GM10266 (cell line): ENCODE data around the gene GNG2.

Experiments used
- DNase-seq: peaks from one replicate; pipeline ENCODE4 v3.0.0; 2012; ENCODE audit errors: extremely low spot score
- TF ChIP-seq, protein P1 (sequence below): IDR thresholded peaks from 2 replicates; pipeline ENCODE4 v1.5.1; 2012; ENCODE audit warnings: mild to moderate bottlenecking, low read depth; ENCODE audit not compliant: control insufficient read depth, insufficient read depth; ENCODE audit errors: missing control alignments

The GNG2 gene

DNA sequence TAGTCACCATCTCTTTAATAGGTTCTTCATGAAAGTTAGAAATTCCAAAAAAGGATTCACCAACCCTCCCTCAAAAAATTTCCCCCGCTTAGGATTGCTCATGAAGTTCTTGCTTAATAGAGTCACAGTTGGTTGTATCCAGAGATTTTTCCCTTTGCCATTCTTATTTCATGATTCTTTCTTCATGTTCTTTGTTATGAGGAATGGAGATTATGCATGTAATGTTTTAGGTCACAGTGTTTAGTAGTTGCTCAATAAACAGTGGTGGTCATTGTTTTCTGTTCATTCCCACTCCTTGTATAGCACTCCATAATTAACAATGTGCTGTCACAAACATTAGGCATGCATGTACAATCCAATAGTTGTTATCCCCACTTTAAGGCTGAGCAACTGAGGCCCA lies 77.7 kb downstream of the GNG2 start:
- TF ChIP-seq, protein P1, sequence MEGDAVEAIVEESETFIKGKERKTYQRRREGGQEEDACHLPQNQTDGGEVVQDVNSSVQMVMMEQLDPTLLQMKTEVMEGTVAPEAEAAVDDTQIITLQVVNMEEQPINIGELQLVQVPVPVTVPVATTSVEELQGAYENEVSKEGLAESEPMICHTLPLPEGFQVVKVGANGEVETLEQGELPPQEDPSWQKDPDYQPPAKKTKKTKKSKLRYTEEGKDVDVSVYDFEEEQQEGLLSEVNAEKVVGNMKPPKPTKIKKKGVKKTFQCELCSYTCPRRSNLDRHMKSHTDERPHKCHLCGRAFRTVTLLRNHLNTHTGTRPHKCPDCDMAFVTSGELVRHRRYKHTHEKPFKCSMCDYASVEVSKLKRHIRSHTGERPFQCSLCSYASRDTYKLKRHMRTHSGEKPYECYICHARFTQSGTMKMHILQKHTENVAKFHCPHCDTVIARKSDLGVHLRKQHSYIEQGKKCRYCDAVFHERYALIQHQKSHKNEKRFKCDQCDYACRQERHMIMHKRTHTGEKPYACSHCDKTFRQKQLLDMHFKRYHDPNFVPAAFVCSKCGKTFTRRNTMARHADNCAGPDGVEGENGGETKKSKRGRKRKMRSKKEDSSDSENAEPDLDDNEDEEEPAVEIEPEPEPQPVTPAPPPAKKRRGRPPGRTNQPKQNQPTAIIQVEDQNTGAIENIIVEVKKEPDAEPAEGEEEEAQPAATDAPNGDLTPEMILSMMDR, result no peak
- no peak for DNase-seq

DNA sequence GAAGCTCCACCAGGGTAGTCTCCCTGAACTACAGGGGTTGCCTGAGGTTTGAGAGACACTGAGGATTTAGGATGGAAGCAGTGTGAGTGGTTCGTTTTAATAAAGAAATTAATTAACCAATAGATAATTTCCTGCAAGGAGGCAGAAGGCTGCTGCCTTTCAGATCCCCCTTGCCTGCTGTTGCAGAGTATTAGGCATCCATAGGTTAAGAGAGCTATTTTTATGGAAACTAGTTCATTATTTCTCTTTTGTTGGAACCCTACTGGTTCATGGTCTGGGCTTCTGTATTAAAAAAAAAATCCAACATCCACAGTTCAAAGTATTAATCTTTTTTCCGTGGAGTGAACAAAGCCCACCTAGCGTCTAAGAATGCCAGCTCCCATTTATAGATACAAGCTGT lies 78.4 kb downstream of the GNG2 start:
- TF ChIP-seq, protein P1, result no peak
- DNase-seq, result no peak

DNA sequence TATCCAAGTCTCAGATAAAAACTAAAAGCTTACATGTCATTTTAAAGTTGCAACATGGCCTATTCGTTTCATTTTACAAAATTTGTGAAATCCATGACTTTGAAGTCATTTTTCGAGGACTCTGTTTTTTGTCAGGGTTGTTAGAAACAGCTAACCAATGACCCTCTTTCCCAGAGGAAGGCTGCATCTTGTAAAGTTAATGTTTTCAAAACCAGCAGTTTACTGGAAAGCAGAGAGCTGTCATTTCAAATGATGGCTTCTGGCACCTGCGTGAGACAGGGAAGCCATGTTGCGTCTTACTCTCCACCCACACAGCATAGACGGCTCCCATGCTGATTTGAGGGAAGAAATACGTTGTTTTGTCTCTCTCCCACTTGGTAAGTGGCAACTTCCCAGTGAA lies 78.8 kb downstream of the GNG2 start:
- no peak for DNase-seq
- TF ChIP-seq, protein P1, result no peak

DNA sequence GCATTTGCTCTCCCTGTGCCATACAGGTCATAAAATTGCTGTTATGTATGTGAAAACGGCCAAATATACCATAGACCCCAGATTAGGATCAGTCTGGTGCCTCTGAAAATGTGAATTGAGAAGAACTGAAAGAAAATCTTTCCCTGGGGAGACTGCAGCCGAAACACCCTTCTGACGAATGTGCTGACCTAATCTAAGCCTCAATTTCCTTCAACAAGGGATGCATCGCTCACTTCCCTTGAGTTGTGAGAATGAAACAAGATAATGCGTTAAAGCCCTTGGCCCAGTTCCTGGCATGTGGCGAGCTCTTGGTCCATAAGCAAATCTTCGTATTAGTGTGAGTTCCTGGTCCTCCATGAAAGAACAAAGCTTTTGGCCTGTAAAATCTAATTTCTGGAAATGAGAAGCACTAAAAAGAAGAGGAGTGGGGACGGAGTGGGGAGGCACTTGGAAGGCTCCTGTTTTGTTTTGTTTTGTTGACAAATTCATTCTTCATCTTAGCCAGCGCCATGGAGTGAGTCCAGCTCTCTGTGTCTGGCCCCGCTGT lies 79.4 kb downstream of the GNG2 start:
- peak; percentile 21 for DNase-seq
- TF ChIP-seq, protein P1, result no peak

DNA sequence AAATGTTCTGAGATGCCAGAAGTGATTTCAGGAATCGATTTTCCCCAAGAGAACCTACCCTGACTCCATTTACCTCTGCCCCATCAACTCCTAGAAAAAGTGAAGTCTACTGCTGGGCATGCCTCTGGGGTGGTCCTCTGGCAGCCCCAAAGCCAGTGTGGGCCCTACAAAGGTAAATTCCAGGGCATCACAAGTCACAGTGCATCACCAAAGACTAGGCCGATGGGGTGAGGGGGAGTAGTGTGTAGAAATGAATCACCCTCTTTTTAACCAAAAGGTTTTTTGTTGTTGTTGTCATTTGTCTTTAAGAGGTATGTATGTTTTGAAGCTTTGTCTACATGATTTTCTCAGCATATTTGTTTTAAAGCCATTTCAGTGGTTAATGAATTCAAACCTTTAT lies 82.6 kb downstream of the GNG2 start:
- no peak for DNase-seq
- TF ChIP-seq, protein P1, result no peak

DNA sequence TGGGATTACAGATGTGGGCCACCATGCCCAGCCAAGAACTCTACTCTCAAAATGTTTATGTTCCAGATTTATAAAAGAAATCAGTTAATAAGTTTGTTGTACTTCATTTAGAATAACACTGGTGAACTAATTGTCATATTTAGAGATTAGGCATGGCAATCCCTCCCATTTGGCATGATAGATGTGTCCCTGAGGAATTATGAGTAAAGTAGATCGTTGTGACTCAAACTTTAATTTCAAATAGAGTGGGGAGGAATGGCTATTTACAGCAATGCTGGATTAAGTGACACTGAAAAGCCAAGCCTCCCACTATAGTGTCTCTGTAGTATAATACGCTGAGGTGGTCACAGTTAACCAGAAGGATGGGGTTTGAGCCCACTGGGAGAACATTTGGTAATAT lies 89.6 kb downstream of the GNG2 start:
- DNase-seq, result no peak
- TF ChIP-seq, protein P1, result no peak

DNA sequence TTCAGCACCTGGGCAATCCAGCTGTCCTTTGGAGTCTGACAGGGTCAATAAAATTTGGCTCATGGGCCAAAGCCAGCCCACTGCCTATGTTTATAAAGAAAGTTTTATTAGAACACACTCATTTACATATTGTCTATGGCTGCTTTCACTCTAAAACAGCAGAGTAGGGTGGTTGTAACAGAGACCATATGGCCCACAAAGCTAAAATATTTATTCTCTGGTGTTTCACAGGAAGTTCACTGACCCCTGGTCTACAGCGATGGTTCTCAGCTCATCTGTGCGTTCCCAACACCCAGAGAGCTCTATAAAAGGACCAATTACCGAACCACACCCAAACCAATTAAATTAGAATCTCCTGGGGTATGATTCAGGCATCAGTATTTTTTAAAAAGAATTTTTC lies 91.2 kb downstream of the GNG2 start:
- no peak for DNase-seq
- TF ChIP-seq, protein P1, result no peak
